ENCODE measurements around the gene IGF2R.

Gene IGF2R

DNA sequence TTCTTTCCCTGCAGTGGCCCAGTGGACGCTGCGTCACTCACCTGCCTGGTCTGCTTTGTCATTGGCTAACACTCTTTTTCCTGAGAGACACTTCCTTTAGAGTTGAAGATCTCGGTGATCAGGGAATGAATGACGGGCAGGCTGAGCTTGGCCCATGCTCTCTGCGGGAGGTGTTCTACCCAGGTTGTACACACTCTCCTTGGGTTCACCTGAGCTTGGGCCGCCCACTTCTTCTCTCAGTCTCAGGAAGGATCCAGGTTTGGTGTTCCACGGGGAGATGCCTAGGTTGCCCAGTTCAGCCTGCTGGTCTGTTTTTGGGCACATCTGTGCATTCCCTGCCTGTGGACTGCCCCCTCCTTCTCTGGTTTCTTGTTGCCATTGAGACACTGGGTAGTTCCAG lies 86.0 kb downstream of the IGF2R start:
- DNase-seq, result no peak

GRCh38 chr6:160055378-160055777 lies 86.5 kb downstream of the IGF2R start:
- no peak for DNase-seq

DNA sequence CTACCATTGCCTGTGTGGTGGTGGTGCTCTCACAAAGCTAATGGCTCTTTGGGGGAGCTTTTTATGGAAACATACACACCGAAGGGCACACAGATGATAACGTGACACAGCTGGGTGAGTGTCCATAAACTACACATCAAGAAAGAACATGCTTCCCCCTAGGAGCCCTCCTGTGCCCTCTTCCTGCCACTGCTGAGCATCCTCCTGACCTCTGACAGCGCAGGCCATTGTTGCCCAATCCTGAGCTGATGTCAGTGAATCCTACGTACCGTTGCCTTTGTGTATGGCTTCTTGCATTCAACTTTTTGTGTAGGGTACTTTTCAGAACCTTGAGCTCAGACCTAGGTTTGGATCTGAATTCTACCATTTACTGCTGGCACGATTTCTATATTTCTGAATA lies 86.9 kb downstream of the IGF2R start:
- no peak for DNase-seq

DNA sequence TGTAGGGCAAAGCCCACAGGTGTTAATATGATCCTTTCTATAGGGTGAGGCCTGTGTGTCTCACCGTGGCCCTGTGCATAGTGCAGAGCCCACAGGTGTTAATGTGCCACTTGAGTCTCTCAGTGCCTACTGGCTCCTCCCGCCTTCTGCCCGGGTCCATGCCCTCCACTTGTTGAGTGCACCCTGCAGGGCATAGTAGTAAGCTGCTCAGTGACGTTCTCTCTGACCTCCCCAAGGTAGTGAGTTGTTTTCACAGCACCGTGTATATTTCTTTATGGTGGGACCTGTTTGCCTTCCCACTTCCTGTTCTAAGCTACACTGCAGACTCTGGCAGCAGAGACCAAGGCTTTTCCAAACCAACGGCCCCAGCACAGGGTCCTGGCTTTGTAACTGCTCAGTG lies 88.2 kb downstream of the IGF2R start:
- no peak for DNase-seq

- DNase-seq, result no peak
These were observed 89.8 kb downstream of the IGF2R start for GRCh38 chr6:160058603-160059215.

DNA sequence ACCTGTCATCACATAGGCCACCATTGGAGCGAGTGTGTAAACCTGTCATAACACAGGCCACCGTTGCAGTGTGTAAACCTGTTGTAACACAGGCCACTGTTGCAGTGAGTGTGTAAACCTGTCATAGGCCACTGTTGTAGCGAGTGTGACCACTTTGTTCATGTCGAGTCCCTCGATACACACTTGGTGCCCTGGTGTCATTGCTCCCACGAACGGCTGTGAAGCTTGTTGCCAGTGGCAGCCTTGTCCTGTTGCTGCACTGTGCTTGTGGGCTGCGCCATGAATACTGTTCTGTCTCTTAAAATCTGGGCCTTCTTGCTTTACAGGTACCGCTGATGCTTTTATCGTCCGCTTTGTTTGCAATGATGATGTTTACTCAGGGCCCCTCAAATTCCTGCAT lies 91.3 kb downstream of the IGF2R start:
- DNase-seq, result no peak

GRCh38 chr6:160060920-160061447 lies 92.1 kb downstream of the IGF2R start:
- no peak for DNase-seq

DNA sequence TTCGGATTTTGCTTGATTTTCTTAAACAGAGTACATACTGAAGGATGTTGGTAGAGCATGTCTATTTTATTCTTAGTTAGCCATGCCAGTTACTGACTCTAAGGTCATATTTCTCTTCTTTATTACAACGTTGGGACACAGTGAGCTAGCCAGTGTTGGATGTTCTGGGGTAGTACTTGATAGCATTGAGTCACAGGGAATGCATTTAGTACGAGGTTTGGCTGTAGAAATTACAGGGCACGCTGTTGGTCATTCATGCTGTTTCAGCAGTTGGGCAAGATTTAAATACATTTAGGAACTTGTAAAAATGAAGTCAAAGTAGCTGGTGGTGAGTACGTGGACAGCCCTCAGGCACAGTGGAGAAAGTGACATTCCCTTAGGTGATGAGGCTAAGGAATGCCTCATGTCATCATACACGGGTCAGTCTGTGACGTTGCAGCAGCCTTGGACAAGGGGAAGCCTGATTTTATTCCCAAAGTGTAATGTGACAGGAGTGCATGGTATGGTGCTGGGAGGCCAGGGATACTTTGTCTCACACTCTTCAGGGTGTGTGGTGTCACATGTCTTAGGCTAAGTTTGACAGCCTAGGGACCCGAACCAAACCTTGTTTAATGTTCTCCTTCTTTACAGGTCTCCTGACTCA lies 95.0 kb downstream of the IGF2R start:
- DNase-seq, result no peak

DNA sequence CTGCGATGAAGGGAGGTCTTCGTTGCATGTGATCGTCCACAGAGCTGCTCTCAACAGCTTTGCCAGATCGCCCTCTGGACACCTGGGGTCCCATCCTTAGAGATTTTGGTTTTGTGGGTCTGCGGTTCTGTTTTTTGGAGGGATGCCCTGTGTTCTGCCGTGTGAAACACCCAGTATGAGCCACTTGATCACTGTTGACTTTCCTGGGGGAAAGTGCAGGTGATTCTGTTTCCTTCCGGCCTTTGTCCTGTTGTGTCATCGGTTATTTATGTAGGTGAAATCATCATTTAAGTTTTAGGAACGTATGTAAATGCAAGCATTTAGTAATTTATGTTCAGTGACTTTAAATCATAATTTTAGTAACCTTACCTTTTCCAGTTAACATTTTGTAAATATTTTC lies 96.3 kb downstream of the IGF2R start:
- DNase-seq, result no peak

GRCh38 chr6:160067564-160067963 lies 98.7 kb downstream of the IGF2R start:
- DNase-seq, result no peak

DNA sequence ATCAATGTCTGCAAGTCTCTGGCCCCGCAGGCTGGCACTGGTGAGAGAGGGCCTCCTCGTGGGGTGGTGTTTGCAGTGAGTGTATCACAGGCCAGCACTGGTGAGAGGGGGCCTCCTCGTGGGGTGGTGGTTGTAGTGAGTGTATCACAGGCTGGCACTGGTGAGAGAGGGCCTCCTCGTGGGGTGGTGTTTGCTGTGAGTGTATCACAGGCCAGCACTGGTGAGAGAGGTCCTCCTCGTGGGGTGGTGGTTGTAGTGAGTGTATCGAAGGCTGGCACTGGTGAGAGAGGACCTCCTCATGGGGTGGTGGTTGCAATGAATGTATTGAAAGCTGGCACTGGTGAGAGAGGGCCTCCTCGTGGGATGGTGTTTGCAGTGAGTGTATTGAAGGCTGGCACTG lies 99.5 kb downstream of the IGF2R start:
- DNase-seq, result no peak

DNA sequence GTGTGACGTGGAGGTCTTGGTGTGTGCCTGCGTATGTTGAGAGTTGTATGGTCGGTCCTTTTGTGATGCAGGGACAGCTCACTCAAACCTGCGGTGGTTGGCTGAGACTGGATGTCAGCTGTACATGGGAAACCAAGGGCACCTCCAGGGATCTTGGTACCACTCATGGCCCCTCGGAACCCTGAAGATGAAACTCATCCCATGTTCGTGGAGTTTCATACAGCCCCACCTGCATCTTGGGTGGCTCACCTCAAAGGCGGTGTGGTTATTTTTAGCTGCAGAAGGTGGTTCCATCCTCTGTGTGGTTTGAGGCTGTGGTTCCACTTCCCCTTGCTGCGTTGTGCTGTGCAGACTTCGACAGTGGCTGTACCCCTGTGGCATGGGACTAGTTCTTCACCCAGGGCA lies 100.2 kb downstream of the IGF2R start:
- DNase-seq, result no peak

- DNase-seq, result no peak
These were observed 100.6 kb downstream of the IGF2R start for GRCh38 chr6:160069459-160069858.

- no peak for DNase-seq
These were observed 101.5 kb downstream of the IGF2R start for GRCh38 chr6:160070427-160070826.

- no peak for DNase-seq
These were observed 101.9 kb downstream of the IGF2R start for GRCh38 chr6:160070831-160071230.

- no peak for DNase-seq
These were observed 103.2 kb downstream of the IGF2R start for GRCh38 chr6:160071805-160072690.

- no peak for DNase-seq
These were observed 104.4 kb downstream of the IGF2R start for GRCh38 chr6:160073272-160073671.

GRCh38 chr6:160076009-160076408 lies 107.1 kb downstream of the IGF2R start:
- DNase-seq, result no peak

- DNase-seq, result no peak
These were observed 108.1 kb downstream of the IGF2R start for GRCh38 chr6:160077024-160077423.

GRCh38 chr6:160077526-160077925 lies 108.6 kb downstream of the IGF2R start:
- no peak for DNase-seq

- DNase-seq, result no peak
These were observed 110.2 kb downstream of the IGF2R start for GRCh38 chr6:160078883-160079685.

GRCh38 chr6:160079686-160080043 lies 110.8 kb downstream of the IGF2R start:
- DNase-seq, result no peak

- no peak for DNase-seq
These were observed 111.2 kb downstream of the IGF2R start for GRCh38 chr6:160080097-160080496.
